HG02642 (cell line): Measurements from ENCODE around the gene NUMB.

Experiments used
- ATAC-seq: cut with Tn5 transposase; IDR thresholded peaks from one replicate; pipeline ENCODE4 v1.9.1; 2021; ENCODE audit warnings: mild to moderate bottlenecking; ENCODE audit not compliant: unreplicated experiment, poor library complexity

Gene NUMB

GRCh38 chr14:73264885-73265720, 193.2 kb downstream of the NUMB start:
- no peak for ATAC-seq

DNA sequence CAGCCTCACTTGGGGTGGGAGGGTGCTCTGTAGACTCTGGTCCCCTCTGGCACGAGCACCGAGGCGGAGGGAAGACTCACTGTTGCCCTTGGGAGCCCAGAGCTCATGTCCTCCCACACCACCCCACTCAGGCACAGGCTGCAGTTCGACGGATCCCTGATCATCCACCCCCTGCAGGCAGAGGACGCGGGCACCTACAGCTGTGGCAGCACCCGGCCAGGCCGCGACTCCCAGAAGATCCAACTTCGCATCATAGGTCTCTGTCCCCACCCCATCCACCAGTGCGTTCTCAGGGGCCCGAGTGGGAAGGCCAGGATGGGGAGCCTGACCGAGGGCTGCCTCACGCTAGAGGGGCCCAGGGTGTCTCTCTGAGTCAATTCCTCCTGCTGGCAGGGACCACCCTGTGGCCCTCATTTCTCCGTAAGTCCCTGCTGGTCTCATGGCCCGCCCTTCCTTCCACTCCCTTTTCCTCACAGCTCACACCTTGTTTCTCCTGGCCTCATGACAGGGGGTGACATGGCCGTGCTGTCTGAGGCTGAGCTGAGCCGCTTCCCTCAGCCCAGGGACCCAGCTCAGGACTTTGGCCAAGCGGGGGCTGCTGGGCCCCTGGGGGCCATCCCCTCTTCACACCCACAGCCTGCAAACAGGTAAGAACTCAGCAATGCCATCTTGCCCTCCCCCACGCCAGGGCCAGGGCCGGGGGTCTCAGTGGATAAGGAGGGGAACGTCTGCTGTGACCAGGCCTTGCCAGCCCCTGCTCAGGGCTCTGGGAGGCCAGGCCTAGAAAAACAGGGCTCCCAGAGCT, 194.1 kb downstream of the NUMB start:
- no peak for ATAC-seq

- ATAC-seq: no peak
These were observed 194.7 kb downstream of the NUMB start for GRCh38 chr14:73263606-73264005.

GRCh38 chr14:73262427-73263183, 195.7 kb downstream of the NUMB start:
- no peak for ATAC-seq

GRCh38 chr14:73261520-73262426, 196.6 kb downstream of the NUMB start:
- ATAC-seq: no peak

GRCh38 chr14:73261075-73261474, 197.3 kb downstream of the NUMB start:
- ATAC-seq: no peak

DNA sequence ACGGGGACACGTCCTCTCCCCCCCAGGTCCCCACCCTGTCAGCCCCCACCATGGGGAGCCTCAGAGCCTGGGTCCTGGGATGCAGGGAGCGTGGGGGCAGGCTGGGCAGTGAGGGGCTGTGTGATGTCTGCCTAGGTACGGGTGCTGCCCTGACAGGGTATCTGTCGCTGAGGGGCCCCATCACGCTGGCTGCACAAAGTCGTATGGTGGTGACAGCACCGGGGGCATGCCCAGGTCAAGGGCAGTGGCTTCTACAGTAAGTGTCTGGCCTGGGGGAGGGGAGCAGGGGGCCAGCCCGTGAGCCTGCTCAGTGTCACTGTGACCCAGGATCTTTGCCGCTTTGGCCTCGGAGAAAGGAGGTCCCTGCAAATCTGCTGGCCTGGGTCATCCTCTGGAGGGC, 197.8 kb downstream of the NUMB start:
- no peak for ATAC-seq

DNA sequence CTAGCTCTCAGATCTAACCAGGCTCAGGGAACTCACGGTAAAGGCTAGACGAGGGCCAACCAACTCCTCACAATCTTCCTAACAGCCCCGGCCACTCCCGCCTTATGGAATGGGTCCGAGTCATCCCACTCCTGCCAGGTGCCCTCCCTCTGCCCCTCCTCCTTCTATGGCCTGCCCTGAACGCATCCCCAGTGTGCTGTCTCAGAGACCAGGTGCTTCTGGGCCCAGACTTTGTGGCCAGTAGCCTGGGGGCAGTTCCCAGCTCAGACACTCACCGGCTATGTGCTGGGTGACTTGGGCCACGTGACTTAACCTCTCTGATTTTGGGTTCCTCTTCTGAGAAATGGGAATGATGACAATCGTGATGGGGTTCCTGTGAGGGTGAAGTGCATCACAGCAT, 198.5 kb downstream of the NUMB start:
- no peak for ATAC-seq

DNA sequence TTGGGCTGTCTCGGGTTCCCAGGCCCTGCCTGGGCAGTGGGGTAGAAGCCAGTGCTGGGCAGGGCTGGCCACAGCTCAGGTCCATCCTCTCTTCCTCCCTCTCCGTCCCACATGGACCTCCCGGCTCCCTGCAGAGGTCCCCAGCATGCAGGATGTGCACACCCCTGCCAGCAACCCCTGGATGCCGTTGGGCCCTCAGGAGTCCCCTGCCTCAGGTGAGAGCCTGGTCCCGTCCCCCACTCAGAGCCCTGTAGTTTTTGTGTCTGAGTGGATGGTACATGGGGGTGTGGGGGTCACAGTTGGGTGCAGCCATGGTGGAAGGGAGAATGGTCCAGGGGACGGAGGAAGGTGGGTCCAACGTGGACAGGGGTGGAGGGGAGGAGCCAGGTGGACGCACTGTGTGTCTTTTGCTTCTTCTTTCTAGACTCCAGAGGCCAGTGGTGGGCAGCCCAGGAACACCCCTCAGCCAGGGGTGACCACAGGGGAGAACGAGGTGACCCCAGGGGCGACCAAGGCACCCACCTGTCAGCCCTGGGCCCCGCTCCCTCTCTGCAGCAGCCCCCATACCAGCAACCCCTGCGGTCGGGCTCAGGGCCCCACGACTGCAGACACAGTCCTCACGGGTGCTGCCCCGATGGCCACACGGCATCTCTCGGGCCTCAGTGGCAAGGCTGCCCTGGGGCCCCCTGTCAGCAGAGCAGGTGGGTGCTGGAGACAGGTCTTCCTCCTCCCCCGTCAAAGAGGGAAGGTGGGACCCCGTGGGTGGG, 199.3 kb downstream of the NUMB start:
- ATAC-seq: no peak

DNA sequence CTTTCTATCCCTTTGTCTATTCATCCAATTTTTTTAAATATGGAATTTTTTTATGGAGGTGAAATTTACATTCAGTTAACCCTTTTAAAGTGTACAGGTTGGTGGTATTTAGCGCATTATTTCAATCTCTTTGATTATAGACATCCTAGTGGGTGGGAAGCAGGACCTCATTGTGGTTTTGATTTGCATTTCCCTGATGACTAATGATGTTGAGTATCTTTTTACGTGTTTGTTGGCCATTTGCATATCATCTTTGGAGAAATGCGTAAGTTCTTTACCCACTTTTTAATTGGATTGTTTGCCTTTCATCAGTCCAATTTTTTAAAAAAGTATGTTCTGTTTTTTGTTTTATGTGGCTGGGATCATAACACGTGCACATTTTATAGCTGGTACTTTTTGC, 200.3 kb downstream of the NUMB start:
- no peak for ATAC-seq

DNA sequence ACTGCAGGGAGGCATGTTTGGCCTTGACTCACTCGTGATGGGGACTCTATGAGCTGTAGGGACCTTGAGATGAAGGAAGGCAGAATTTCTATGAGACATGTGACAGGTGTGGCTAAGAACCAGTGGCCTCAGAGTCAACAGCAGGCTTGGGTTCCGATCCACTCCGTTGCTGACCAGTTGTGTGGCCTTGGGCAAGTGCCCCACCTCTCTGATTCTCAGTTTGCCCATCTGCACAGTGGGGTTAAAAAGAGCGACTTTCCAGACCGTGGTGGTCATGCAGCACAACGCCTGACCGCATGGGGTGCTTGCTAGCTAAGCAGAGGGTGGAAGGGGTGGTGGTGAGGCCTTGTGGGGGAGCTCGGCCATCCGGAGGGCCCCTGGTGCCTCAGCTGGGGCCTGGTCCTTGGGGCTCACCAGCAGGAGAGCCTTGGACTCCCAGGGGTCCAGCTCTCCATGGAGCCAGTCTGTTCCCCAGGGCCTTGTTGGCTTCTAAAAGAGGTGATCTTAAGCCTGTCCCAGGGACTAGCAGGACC, 202.6 kb downstream of the NUMB start:
- no peak for ATAC-seq

- ATAC-seq: no peak
These were observed 203.3 kb downstream of the NUMB start for GRCh38 chr14:73255005-73255400.

- ATAC-seq: no peak
These were observed 203.9 kb downstream of the NUMB start for GRCh38 chr14:73254247-73255004.

DNA sequence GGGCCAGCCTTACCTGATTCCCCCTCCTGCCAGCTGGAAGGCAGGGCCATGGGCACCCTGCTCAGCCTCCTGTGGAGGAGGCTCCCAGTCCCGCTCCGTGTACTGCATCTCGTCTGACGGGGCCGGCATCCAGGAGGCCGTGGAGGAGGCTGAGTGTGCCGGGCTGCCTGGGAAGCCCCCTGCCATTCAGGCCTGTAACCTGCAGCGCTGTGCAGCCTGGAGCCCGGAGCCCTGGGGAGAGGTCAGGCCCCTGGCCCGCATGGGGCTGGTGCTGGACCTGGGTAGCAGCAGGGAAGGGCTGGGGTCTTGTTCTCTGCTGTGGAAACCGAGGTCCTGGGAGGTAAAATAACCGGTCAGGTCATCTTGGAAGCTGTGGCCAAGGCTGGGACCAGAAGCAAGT, 204.6 kb downstream of the NUMB start:
- ATAC-seq: no peak

DNA sequence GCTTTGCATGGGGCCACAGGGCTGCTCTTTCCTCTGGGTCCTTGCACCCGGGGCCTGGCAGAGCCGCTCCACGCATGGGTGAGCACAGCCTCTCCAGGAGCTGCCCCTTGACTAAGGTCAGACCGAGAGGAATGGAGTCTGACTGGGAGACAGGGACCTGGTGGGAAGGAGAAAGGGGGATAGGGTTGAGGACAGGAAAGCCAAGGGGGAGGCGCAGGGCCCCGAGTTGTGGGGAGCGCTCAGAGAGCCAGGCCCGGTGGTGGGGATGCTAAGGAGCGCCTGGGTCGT, 205.1 kb downstream of the NUMB start:
- ATAC-seq: no peak

DNA sequence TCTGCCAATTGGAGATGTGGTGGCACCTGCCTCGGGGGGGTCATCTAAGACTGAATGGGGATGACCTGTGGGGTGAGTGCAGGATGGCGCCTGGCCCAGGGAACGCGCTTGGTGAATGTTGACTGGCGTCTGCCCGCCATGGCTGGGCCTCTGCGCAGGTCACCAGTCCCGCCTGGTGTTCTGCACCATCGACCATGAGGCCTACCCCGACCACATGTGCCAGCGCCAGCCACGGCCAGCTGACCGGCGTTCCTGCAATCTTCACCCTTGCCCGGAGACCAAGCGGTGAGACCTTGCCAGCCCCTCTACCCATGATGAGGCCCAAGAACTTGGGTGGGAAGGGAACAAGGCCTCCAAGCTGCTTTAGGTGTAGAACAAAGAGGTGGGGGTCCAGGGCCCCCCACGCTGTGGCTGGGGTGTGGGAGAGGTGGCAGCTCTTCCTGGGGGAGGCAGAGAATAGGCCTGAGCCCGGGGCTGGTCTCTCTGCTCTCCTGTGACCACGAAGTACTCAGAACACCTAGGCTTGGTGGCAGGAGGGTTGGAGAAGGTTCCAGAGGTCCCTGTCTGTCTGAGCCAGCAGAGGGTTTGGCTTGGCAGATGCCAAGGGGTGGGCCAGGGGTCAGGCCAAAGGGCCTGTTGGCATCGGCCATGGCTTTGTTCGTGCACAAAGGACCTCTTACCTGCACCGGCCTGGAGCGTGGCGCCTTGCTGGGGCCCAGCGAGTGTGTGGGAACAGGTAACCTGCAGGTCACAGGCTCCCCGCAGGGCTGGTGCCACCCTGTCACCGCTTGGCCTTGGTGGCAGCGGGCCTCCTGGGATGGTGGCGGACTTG, 205.6 kb downstream of the NUMB start:
- no peak for ATAC-seq

DNA sequence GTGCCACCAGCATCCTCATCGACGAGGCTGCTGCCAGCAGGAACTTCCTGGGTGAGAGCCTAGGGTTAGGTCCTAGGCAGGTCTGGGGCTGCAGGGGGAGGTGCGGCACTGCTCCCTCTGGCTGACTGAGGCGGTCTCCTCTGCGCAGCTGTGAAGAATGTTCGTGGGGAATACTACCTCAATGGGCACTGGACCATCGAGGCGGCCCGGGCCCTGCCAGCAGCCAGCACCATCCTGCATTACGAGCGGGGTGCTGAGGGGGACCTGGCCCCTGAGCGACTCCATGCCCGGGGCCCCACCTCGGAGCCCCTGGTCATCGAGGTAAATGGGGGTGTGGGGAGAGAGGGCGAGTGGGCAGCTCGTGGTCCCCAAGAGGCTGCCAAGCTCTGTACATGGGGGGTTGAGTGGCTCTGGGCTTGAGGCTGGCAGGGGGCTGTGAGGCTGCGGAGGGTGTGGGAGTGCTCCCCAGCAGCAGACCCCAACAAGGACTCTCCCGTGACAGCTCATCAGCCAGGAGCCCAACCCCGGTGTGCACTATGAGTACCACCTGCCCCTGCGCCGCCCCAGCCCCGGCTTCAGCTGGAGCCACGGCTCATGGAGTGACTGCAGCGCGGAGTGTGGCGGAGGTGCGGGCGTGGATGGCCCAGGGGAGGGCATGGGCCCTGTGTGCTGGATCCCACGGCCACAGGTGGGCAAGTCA, 206.7 kb downstream of the NUMB start:
- no peak for ATAC-seq
